WTC11 (cell line): ENCODE data around the gene SAPCD2. TPM values are rescaled to one million over a fixed set of nuclear protein-coding genes. Genes with fewer than 3 reads are reported as not detected.
A peak's percentile ranks its signal among the peaks of the same experiment; 100 is the strongest.

Experiments
- ATAC-seq: fragments of 200-7000 bp; cut with Tn5 transposase; 2 replicates; pipeline ENCODE4 v1.10.0; 2021; ENCODE audit warnings: mild to moderate bottlenecking, moderate library complexity
- CTCF ChIA-PET: fragments of 300-600 bp; sonication (Branson Sonifier 250); formaldehyde crosslinking; loops from one replicate; lab custom pipeline; 2021; ENCODE audit warnings: antibody characterized with exemption; lab: Charles Lee
- POLR2A ChIA-PET: fragments of 350-600 bp; sonication (Branson Sonifier 250); formaldehyde crosslinking; loops from one replicate; lab custom pipeline; 2021; ENCODE audit warnings: antibody characterized with exemption; lab: Charles Lee
- DNase-seq: peaks from one replicate; pipeline ENCODE4 v3.0.0; 2021; ENCODE audit warnings: low spot score
- H3K27ac Mint-ChIP-seq: 2 replicates; pipeline ENCODE4 v1.8.0; 2021; ENCODE audit warnings: mixed read lengths
- H3K27me3 Mint-ChIP-seq: 2 replicates; pipeline ENCODE4 v1.8.0; 2021; ENCODE audit warnings: low read depth, mild to moderate bottlenecking, moderate library complexity, mixed read lengths
- H3K36me3 Mint-ChIP-seq: 2 replicates; pipeline ENCODE4 v1.8.0; 2021; ENCODE audit warnings: mixed read lengths
- H3K4me1 Mint-ChIP-seq: 2 replicates; pipeline ENCODE4 v1.8.0; 2022; ENCODE audit warnings: mixed read lengths
- H3K4me3 Mint-ChIP-seq: 2 replicates; pipeline ENCODE4 v1.8.0; 2021; ENCODE audit warnings: mild to moderate bottlenecking, moderate library complexity, mixed read lengths
- H3K9me3 Mint-ChIP-seq: 2 replicates; pipeline ENCODE4 v1.8.0; 2021; ENCODE audit warnings: mixed read lengths
- ATF1 ChIP-seq: sonication (generic); formaldehyde crosslinking; IDR thresholded peaks from 2 replicates; pipeline ENCODE4 v1.8.1; 2023; ENCODE audit warnings: mild to moderate bottlenecking, moderate library complexity, missing genetic modification reagents
- CDX4 ChIP-seq: fragments of 250-450 bp; sonication (Bioruptor Pico); IDR thresholded peaks from 2 replicates; pipeline ENCODE4 v1.9.0; 2021; ENCODE audit warnings: moderate library complexity, mild to moderate bottlenecking, inconsistent platforms, borderline replicate concordance
- CREB1 ChIP-seq: sonication (generic); formaldehyde crosslinking; IDR thresholded peaks from 2 replicates; pipeline ENCODE4 v1.8.0; 2023; ENCODE audit warnings: mild to moderate bottlenecking, missing genetic modification reagents
- E2F1 ChIP-seq: sonication (generic); formaldehyde crosslinking; IDR thresholded peaks from 2 replicates; pipeline ENCODE4 v1.8.0; 2022; ENCODE audit warnings: mild to moderate bottlenecking, missing genetic modification reagents
- EMX1 ChIP-seq: fragments of 250-450 bp; sonication (Bioruptor Pico); IDR thresholded peaks from 2 replicates; pipeline ENCODE4 v1.8.0; 2021; ENCODE audit warnings: mild to moderate bottlenecking
- FOXP1 ChIP-seq: sonication (generic); formaldehyde crosslinking; IDR thresholded peaks from 2 replicates; pipeline ENCODE4 v1.8.0; 2022; ENCODE audit warnings: missing genetic modification reagents, mild to moderate bottlenecking, moderate library complexity, borderline replicate concordance
- JUN ChIP-seq: sonication (generic); formaldehyde crosslinking; IDR thresholded peaks from 2 replicates; pipeline ENCODE4 v1.8.0; 2023; ENCODE audit warnings: mild to moderate bottlenecking, missing genetic modification reagents
- MAX ChIP-seq: sonication (generic); formaldehyde crosslinking; IDR thresholded peaks from 2 replicates; pipeline ENCODE4 v1.8.0; 2022; ENCODE audit warnings: mild to moderate bottlenecking, missing genetic modification reagents
- MXD4 ChIP-seq: fragments of 250-450 bp; sonication (Bioruptor Pico); IDR thresholded peaks from 2 replicates; pipeline ENCODE4 v1.8.0; 2021; ENCODE audit warnings: mild to moderate bottlenecking, moderate library complexity, borderline replicate concordance
- NR2C2 ChIP-seq: sonication (generic); formaldehyde crosslinking; IDR thresholded peaks from 2 replicates; pipeline ENCODE4 v1.8.0; 2022; ENCODE audit warnings: mild to moderate bottlenecking, missing genetic modification reagents
- NR3C1 ChIP-seq: sonication (generic); formaldehyde crosslinking; conservative IDR thresholded peaks from 2 replicates; pipeline ENCODE4 v1.8.1; 2023; ENCODE audit warnings: low read depth, mild to moderate bottlenecking, missing genetic modification reagents
- SOX15 ChIP-seq: fragments of 250-450 bp; sonication (Bioruptor Pico); IDR thresholded peaks from 2 replicates; pipeline ENCODE4 v1.9.0; 2021; ENCODE audit warnings: mild to moderate bottlenecking
- TCF7 ChIP-seq: sonication (generic); formaldehyde crosslinking; IDR thresholded peaks from 2 replicates; pipeline ENCODE4 v1.8.0; 2022; ENCODE audit warnings: mild to moderate bottlenecking, low read depth, missing genetic modification reagents, moderate library complexity
- USF1 ChIP-seq: sonication (generic); formaldehyde crosslinking; IDR thresholded peaks from 2 replicates; pipeline ENCODE4 v1.8.0; 2022; ENCODE audit warnings: mild to moderate bottlenecking, missing genetic modification reagents
- USF2 ChIP-seq: sonication (generic); formaldehyde crosslinking; IDR thresholded peaks from 2 replicates; pipeline ENCODE4 v1.8.1; 2023; ENCODE audit warnings: mild to moderate bottlenecking, missing genetic modification reagents, moderate library complexity
- ZBTB43 ChIP-seq: sonication (generic); formaldehyde crosslinking; IDR thresholded peaks from 2 replicates; pipeline ENCODE4 v1.8.1; 2023; ENCODE audit warnings: mild to moderate bottlenecking, missing genetic modification reagents
- ZNF121 ChIP-seq: sonication (generic); formaldehyde crosslinking; IDR thresholded peaks from 2 replicates; pipeline ENCODE4 v1.8.0; 2023; ENCODE audit warnings: missing genetic modification reagents
- ZNF138 ChIP-seq: sonication (generic); formaldehyde crosslinking; conservative IDR thresholded peaks from 2 replicates; pipeline ENCODE4 v1.8.1; 2022; ENCODE audit warnings: mild to moderate bottlenecking, moderate library complexity, missing genetic modification reagents
- ZNF396 ChIP-seq: fragments of 250-450 bp; sonication (Bioruptor Pico); IDR thresholded peaks from 2 replicates; pipeline ENCODE4 v1.8.0; 2021; ENCODE audit warnings: mild to moderate bottlenecking, moderate library complexity, borderline replicate concordance
- ZNF416 ChIP-seq: fragments of 250-450 bp; sonication (Bioruptor Pico); IDR thresholded peaks from 2 replicates; pipeline ENCODE4 v1.9.0; 2021; ENCODE audit warnings: mild to moderate bottlenecking, inconsistent platforms
- ZNF532 ChIP-seq: fragments of 250-450 bp; sonication (Bioruptor Pico); IDR thresholded peaks from 2 replicates; pipeline ENCODE4 v1.9.0; 2021; ENCODE audit warnings: mild to moderate bottlenecking, borderline replicate concordance
- ZNF671 ChIP-seq: fragments of 250-450 bp; sonication (Bioruptor Pico); IDR thresholded peaks from 2 replicates; pipeline ENCODE4 v1.8.0; 2021; ENCODE audit warnings: mild to moderate bottlenecking
- ZSCAN18 ChIP-seq: fragments of 250-450 bp; sonication (Bioruptor Pico); IDR thresholded peaks from 2 replicates; pipeline ENCODE4 v2.1.2; 2022; ENCODE audit warnings: mild to moderate bottlenecking, moderate library complexity
- total RNA-seq: library from RNA; stranded (reverse); gene quantifications from 3 replicates; pipeline ENCODE4 v1.2.3, GENCODE V29; 2021

SAPCD2 gene
- total RNA-seq, 1 experiment from 2014 or later, result 67.0 TPM

- Mint-ChIP-seq H3K27me3 (peaks cover 31% of the 10 kb centered on the region), H3K9me3 (no peaks in the 10 kb centered on the region), H3K4me1 (peaks cover 24% of the 10 kb centered on the region), H3K36me3 (no peaks in the 10 kb centered on the region)
- ChIA-PET CTCF (interaction anchor here (0.5 to 3.8 kb wide), 6 partner anchors 10 to 262 kb away, joined by 3 to 23 read pairs (median 6); partner anchors contain the start of gene NPDC1), POLR2A (no interaction called here)
- ATAC-seq (no peak), DNase-seq (peak; percentile 62)
- TF ChIP-seq ZNF671 (no peak), ZNF532 (CRISPR knock-in tag) (0 out of 2 replicates have a peak, but pooled peaks have one; percentile 28), TCF7 (CRISPR knock-in tag) (no peak), ZNF416 (CRISPR knock-in tag) (no peak), ZNF396 (CRISPR knock-in tag) (0 out of 2 replicates have a peak, but pooled peaks have one; percentile 48), E2F1 (CRISPR knock-in tag) (no peak), USF1 (CRISPR knock-in tag) (no peak), ZSCAN18 (CRISPR knock-in tag) (peak; percentile 81), MXD4 (CRISPR knock-in tag) (0 out of 2 replicates have a peak, but pooled peaks have one; percentile 45), NR3C1 (CRISPR knock-in tag) (no peak)
- TF ChIP-seq, all 79 proteins: peak for 4
- Mint-ChIP-seq H3K4me3 (no peak overlapping the region; the same call in 1 of the 2 replicates), H3K27ac (peak overlapping the region; percentile 96)
Measured at GRCh38 chr9:137074657-137075274, 4.4 kb upstream of the SAPCD2 start.

GRCh38 chr9:137073992-137074399 is 3.6 kb upstream of the SAPCD2 start:
- no peak for ATAC-seq
- TF ChIP-seq ATF1 (no peak), FOXP1 (no peak), JUN (CRISPR knock-in tag) (no peak), USF2 (CRISPR knock-in tag) (no peak), ZNF121 (no peak), ZBTB43 (CRISPR knock-in tag) (no peak), CREB1 (CRISPR knock-in tag) (no peak), TCF7 (CRISPR knock-in tag) (no peak), CDX4 (CRISPR knock-in tag) (no peak), ZNF138 (CRISPR knock-in tag) (no peak), EMX1 (CRISPR knock-in tag) (no peak), NR2C2 (CRISPR knock-in tag) (no peak), MAX (no peak), USF1 (CRISPR knock-in tag) (no peak), SOX15 (CRISPR knock-in tag) (no peak)

More at GRCh38 chr9:137073992-137074399, 3.6 kb upstream of the SAPCD2 start:
- H3K27ac Mint-ChIP-seq, result no peak overlapping the region
- ChIA-PET POLR2A (no interaction called here), CTCF (interaction anchor here (1.0 to 3.8 kb wide), 4 partner anchors 10 to 45 kb away, joined by 3 to 23 read pairs (median 6); no protein-coding TSS in a partner anchor)
- H3K9me3 Mint-ChIP-seq, result no peaks in the 10 kb centered on the region
- H3K4me3 Mint-ChIP-seq, result no peak overlapping the region
- no peak for DNase-seq
- H3K27me3 Mint-ChIP-seq, result peaks cover 24% of the 10 kb centered on the region
- peaks cover 24% of the 10 kb centered on the region for H3K4me1 Mint-ChIP-seq
- no peaks in the 10 kb centered on the region for H3K36me3 Mint-ChIP-seq
